AG09309 (cell line): ENCODE measurements around the gene HPCAL4.

ENCODE experiments used
- DNase-seq: peaks from one replicate; pipeline ENCODE4 v3.0.0-alpha.2; 2010; ENCODE audit warnings: low read depth
- H3K4me3 ChIP-seq: 2 replicates; pipeline ENCODE4 v1.5.1; 2011; ENCODE audit warnings: mild to moderate bottlenecking, low read depth, low read length, moderate library complexity; ENCODE audit not compliant: control insufficient read depth
- TF ChIP-seq, protein P1 (sequence below): IDR thresholded peaks from 2 replicates; pipeline ENCODE4 v1.5.1; 2011; ENCODE audit warnings: mild to moderate bottlenecking, low read depth, low read length, inconsistent platforms; ENCODE audit not compliant: insufficient read depth, control insufficient read depth; ENCODE audit errors: missing control alignments

Gene HPCAL4

DNA sequence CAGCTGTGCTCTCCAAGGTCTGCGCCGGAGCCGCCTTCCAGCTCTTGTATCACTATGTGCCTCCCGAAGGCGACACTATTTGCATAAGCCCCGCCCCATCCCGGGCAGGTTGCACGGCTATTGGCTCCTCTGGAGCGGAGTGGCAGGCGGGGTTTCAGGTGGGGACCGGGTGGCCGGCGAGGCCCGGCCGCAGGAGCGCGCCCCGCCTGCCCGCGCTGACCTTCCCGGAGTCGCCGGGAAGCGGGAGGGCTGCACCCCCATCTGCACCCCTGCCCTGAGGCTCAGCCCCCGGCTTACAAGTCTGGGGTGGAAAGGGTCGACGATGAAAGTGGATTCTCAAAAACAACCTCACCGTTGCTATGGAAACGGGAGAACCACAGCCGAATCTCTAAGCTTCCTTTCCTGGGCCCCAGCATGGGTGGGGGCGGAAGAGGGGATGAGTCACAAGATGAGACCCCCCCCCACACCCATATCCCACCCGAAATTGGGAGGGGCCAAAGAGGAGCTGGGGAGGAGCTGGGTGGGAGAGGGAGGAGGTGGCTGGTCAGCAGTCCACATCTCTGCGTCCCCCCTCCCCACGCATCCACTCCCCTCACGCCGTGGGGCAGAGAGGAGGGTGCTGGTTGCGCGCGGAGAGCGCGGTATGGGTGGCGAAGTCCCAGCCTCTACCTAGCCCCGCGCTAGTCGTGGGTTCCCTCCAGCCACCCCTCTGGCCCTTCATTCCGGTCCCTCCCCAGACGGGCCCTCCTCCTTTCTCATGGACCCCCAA, at the start of gene HPCAL4:
TSS of gene HPCAL4 (minus strand) at position 51 of the 769 bp plus-strand sequence. CDS start 6,830 bp downstream, outside the sequence.
- H3K4me3 ChIP-seq: no peak within 1 kb of the TSS
- TF ChIP-seq, protein P1, sequence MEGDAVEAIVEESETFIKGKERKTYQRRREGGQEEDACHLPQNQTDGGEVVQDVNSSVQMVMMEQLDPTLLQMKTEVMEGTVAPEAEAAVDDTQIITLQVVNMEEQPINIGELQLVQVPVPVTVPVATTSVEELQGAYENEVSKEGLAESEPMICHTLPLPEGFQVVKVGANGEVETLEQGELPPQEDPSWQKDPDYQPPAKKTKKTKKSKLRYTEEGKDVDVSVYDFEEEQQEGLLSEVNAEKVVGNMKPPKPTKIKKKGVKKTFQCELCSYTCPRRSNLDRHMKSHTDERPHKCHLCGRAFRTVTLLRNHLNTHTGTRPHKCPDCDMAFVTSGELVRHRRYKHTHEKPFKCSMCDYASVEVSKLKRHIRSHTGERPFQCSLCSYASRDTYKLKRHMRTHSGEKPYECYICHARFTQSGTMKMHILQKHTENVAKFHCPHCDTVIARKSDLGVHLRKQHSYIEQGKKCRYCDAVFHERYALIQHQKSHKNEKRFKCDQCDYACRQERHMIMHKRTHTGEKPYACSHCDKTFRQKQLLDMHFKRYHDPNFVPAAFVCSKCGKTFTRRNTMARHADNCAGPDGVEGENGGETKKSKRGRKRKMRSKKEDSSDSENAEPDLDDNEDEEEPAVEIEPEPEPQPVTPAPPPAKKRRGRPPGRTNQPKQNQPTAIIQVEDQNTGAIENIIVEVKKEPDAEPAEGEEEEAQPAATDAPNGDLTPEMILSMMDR: no peak
- peak; percentile 0 for DNase-seq

DNA sequence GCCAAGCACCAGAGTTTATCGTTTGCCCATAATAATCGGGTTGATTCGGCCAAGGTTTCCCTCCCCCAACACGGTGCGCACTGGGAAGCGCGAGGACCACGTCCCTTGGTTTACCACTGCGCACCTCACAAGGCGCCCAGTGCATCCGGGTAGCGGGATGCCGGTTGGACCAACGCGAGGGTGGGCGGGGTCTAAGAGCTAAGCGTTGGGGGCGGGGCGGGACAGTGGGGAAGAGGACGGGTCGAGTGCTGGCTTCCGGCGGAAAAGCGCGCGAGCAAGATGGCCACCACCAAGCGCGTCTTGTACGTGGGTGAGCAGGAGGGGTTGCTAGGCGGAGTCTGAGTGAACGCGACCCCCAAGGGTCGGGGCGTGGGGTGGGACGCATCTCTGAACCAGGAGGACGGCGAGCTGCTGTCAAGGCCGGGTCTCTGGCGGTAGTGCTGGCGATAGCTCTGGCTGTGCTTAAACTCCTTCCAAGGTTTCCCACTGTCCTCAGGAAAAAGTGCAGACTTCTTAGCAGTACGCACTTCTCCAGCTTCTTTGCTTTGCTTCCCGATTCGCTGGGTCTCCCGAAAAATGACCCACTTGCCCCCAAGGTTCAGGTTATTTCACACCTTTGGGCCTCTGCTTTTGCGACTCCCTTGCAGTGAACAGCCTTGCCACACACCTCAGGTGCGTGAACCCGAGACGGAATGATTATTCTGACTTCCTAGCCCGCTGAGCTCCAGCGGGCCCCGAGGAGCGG, 47.6 kb upstream of the HPCAL4 start, which contains the start of gene PPIE:
TSS of gene PPIE (plus strand) at position 261 of the 745 bp plus-strand sequence. CDS start at position 280, 19 bp downstream.
- DNase-seq: peak; percentile 41
- TF ChIP-seq, protein P1: no peak

DNA sequence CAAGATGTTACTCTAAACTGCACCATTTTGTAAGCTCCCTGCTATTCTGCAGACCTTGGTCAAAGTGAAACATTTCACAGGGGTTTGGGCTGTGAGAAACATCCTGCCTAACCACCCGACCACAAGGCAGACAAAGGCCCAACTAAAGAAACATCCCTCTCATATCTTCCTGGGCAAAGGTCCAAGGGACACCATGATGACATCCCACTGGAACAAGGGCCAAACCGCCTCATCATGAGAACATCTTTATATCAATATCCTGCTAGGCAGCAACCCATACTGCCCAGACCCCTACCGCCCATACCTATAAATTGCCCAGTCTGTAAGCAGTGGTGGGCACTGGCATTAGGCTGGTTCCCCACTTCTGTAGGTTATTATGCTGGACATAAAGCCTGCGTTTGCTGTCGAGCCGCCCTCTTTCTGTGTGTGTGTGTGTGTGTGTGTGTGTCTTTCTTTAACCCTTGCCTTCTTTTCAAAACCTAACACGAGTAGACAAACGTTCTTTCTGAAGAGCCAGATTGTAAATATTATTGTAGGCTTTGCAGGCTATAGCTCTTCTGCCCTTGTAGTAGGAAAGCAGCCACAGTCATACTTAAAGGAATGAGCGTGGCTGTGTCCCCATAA, 46.4 kb upstream of the HPCAL4 start:
- no peak overlapping the region for H3K4me3 ChIP-seq
- DNase-seq: no peak
- TF ChIP-seq, protein P1: no peak

More for the DNA sequence above, 47.6 kb upstream of the HPCAL4 start, which contains the start of gene PPIE:
- H3K4me3 ChIP-seq: peak within 1 kb of the TSS; percentile 87

DNA sequence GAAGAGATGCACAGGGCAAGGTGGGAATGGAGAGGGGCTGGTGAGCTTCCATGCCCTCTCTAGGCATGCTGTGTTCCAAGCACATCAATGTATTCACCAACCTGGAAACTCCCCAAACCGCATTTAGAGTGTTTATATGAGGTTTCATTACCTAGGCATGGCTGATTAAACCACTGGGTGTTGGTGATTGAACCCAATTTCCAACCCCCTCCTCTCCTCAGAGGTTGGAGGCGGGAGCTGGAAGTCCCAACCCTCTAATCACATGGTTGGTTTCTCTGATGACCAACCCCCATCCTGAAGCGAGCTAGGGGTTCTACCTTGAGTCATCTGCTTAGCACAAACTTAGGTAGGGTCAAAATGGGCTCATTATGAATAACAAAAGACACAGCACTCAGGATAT, 44.5 kb upstream of the HPCAL4 start:
- no peak for DNase-seq
- TF ChIP-seq, protein P1: no peak
- no peak overlapping the region for H3K4me3 ChIP-seq

DNA sequence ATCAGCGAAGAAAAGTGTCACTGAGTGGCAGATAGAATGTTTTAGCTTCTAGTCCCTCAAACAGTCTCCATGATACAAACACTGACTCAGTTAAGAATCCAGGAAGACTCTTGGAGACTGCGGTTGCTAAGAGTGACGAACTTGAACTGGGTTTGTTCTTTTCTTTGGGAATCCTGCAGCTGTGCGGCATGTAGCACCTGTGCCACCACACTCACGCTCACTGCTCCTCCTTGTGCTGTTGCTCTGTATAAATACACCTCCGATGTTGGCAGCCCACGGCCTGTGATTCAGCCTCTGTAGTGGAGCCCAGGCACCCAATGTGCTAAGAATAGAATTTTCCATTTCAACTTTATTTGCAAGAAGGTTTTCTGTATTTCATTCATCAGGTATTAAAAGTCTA, 41.9 kb upstream of the HPCAL4 start:
- H3K4me3 ChIP-seq: no peak overlapping the region
- TF ChIP-seq, protein P1: no peak
- DNase-seq: no peak

DNA sequence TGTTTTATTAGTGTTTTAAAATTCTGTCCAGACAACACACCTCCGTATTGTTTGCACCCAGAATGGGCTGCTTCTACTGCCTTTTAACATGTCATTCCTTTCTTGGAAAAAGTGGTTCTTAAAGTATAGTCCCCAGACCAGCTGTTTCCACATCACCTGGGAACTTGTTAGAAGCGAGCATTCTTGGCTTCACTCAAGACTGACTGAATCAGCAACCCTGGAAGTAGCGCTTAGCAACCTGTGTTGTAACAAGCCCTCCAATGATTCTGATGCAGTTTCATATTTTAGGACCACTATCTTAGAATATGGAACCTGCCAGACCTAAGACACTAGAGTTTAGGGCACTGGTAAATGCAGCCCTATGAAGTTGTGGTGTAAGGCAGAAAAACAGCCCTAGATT, 41.5 kb upstream of the HPCAL4 start:
- H3K4me3 ChIP-seq: no peak overlapping the region
- TF ChIP-seq, protein P1: no peak
- no peak for DNase-seq
